Measurements from ENCODE around the gene FUT8. TPM values are rescaled to one million over a fixed set of nuclear protein-coding genes. Genes with fewer than 3 reads are reported as not detected.

Gene FUT8
- total RNA-seq, 1 experiment from 2014 or later: 42.3 TPM

- H3K4me3 ChIP-seq (replicated peaks in 1 of 2; ENCODE audit: low read depth in 1 of 2, low read length in 2 of 2): no peak overlapping the region
- no peak overlapping the region for H3K9ac ChIP-seq (ENCODE audit: low read length)
- no peak overlapping the region for H3K4me2 ChIP-seq (ENCODE audit: low read length)
- H2AFZ ChIP-seq (ENCODE audit: low read depth, low read length, poor library complexity, severe bottlenecking): no peak overlapping the region
- ChIA-PET CTCF (no interaction called here), POLR2A (no interaction called here), RAD21 (ENCODE audit: low non-redundant PET in 1 of 2, low total read pairs in 2 of 2, uncharacterized antibody in 2 of 2, unreplicated experiment in 2 of 2) (no interaction called here)
- BruUV-seq (replicated peaks): no TSS peak
- TF ChIP-seq CEBPB (IDR thresholded peaks at IDR 0.05; ENCODE audit: low read depth) (peak; percentile 37; the same call in 1 of the 2 replicates), JUND (IDR thresholded peaks at IDR 0.05) (no peak), SIN3A (IDR thresholded peaks at IDR 0.05; ENCODE audit: low read depth) (no peak)
- H3K27me3 ChIP-seq (ENCODE audit: insufficient read depth, low read length): no peaks in the 10 kb centered on the region; the same call in 1 of the 2 replicates
- H3K79me2 ChIP-seq (ENCODE audit: insufficient read depth, low read length): no peaks in the 10 kb centered on the region
- H3K36me3 ChIP-seq (ENCODE audit: control insufficient read depth in 1 of 2, insufficient read depth in 2 of 2, low read length in 2 of 2): no peaks in the 10 kb centered on the region
- no peak overlapping the region for H3K27ac ChIP-seq (ENCODE audit: low read depth, low read length)
- no peaks in the 10 kb centered on the region for H3K4me1 ChIP-seq (ENCODE audit: control insufficient read depth in 1 of 2, insufficient read depth in 2 of 2, low read length in 2 of 2)
- no peaks in the 10 kb centered on the region for H3K9me2 ChIP-seq (ENCODE audit: insufficient read depth)
- H3K9me3 ChIP-seq (ENCODE audit: control insufficient read depth in 1 of 2, insufficient read depth in 1 of 2, low read depth in 1 of 2, low read length in 2 of 2): no peaks in the 10 kb centered on the region
- DNase-seq (ENCODE audit: low read depth, low spot score) (no peak), ATAC-seq (no peak)
- no peaks in the 10 kb centered on the region for H4K20me1 ChIP-seq (ENCODE audit: insufficient read depth)
- intact Hi-C loops (cut with micrococcal nuclease): no loop called here
These were observed 363.8 kb downstream of the FUT8 start for GRCh38 chr14:65776193-65776852.

DNA sequence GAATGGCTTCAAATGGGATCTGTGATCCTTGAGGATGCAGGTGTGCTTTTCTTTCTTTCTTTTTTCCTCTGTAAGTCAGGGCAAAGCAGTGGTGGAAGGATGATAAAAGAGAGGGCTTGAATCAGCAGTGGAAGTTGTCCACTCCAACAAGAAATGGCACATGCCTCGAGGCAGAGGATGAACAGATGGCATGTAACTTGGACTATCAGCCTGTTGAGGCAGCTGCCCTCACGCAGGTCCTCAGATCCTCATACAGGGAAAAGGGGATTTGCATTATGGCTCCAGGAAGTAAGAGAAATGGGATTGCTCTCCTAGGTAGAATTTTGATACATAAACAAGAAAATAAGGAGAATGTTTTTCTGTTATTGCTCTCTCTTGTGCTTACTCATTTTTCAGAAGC, 368.0 kb downstream of the FUT8 start:
- BruUV-seq (replicated peaks): no TSS peak
- Histone ChIP-seq H3K4me3 (replicated peaks in 1 of 2; ENCODE audit: low read depth in 1 of 2, low read length in 2 of 2) (no peak overlapping the region), H3K79me2 (ENCODE audit: insufficient read depth, low read length) (no peaks in the 10 kb centered on the region), H3K4me2 (ENCODE audit: low read length) (no peak overlapping the region), H3K9me2 (ENCODE audit: insufficient read depth) (no peaks in the 10 kb centered on the region), H2AFZ (ENCODE audit: low read depth, low read length, poor library complexity, severe bottlenecking) (no peak overlapping the region), H3K9me3 (ENCODE audit: control insufficient read depth in 1 of 2, insufficient read depth in 1 of 2, low read depth in 1 of 2, low read length in 2 of 2) (no peaks in the 10 kb centered on the region), H3K27ac (ENCODE audit: low read depth, low read length) (no peak overlapping the region), H3K36me3 (ENCODE audit: control insufficient read depth in 1 of 2, insufficient read depth in 2 of 2, low read length in 2 of 2) (no peaks in the 10 kb centered on the region), H3K27me3 (ENCODE audit: insufficient read depth, low read length) (no peaks in the 10 kb centered on the region; the same call in 1 of the 2 replicates), H4K20me1 (ENCODE audit: insufficient read depth) (no peaks in the 10 kb centered on the region), H3K4me1 (ENCODE audit: control insufficient read depth in 1 of 2, insufficient read depth in 2 of 2, low read length in 2 of 2) (no peaks in the 10 kb centered on the region), H3K9ac (ENCODE audit: low read length) (no peak overlapping the region)
- ATAC-seq: no peak
- intact Hi-C loops (cut with micrococcal nuclease): no loop called here
- TF ChIP-seq CEBPB (IDR thresholded peaks at IDR 0.05; ENCODE audit: low read depth) (no peak), EGR1 (IDR thresholded peaks at IDR 0.05; ENCODE audit: low read depth) (no peak), SP1 (IDR thresholded peaks at IDR 0.05; ENCODE audit: low read depth) (no peak), ELF1 (IDR thresholded peaks at IDR 0.05; ENCODE audit: borderline replicate concordance, low read depth) (no peak), FOSL1 (IDR thresholded peaks at IDR 0.05; ENCODE audit: low read depth) (no peak), SRF (IDR thresholded peaks at IDR 0.05; ENCODE audit: low read depth) (no peak), POLR2A (IDR thresholded peaks at IDR 0.05; ENCODE audit: borderline replicate concordance, extremely low read depth, insufficient read depth, insufficient read length) (no peak), EZH2 (IDR thresholded peaks at IDR 0.05) (no peak)
- ChIA-PET CTCF (no interaction called here), RAD21 (ENCODE audit: low non-redundant PET in 1 of 2, low total read pairs in 2 of 2, uncharacterized antibody in 2 of 2, unreplicated experiment in 2 of 2) (no interaction called here), POLR2A (no interaction called here)
- no peak for DNase-seq (ENCODE audit: low read depth, low spot score)

Measured in HCT116 (cell line).